NCI-H2107 (cell line): ENCODE results near the gene TRMT6.

Source experiments
- DNase-seq: peaks from one replicate; lab custom pipeline; 2025; lab: John Stamatoyannopoulos, UW

Gene TRMT6

DNA sequence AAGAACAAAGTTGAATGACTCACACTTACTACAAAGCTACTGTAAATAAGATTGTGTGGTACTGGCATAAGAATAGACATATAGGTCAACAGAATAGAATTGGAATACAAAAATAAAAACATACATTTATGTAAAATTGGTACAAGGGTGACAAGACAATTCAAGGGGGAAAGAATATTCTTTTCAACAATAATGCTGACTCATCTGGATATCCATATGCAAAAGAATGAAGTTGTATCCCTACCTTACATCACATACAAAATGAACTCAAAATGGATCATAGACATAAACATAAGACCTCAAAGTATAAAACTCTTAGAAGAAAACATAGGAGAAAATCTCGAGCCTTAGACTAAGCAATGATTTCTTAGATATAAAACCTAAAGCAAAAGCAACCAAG is 50.9 kb downstream of the TRMT6 start:
- no peak for DNase-seq

DNA sequence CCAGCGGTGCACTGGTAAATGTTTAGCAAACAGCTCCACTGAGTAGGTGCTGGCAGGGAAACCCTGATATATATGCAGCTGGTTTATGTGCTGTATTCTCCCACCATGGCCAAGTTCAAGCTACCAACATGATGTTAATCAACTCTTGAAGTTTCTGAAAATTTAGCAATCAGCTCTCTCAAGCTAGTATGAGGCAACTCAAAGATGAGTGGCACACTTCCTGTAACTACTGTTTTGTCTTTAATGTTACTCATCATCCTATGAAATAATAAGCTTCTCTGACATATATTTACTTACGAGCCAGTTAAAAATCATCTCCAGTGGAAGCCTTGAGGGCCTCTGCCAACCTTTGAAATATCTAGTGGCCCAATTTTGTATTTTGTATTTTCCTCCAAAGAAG is 54.7 kb downstream of the TRMT6 start:
- DNase-seq: no peak

DNA sequence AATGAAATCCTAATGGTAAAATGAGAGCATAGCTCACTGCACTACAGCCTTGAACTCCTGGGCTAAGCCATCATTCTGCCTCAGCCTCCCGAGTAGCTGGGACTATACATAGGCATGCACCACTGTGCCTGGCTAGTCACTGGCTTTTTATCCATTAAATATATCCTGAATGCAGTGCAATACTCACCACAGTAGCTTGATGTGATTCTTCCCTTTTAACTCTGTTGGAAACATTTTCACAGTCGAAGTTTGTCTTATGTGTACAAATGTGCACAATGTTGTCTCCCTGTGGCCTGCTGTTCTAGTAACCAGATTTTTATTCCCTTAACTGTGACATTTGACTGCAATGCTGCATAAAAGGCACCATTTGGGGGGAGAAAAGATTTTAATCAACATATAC is 56.7 kb downstream of the TRMT6 start:
- no peak for DNase-seq

DNA sequence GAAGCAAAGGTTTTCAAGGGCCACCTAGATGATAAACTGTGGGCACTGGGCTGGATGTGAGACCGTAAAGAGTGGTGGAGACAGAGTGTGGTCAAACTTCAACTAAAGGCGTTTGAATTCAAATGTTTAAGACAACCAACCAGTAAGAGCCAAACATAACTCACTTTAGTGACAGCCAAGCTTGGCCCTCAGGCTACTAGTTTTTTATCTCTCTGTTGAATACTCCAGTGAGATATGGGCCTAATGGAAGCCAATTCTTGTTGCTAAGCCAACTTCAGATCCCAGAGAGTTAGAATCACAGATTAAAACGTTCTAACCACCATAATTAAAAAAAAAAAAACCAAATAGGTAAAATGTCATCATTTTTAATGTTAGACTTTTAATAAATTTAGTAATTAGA is 57.3 kb downstream of the TRMT6 start:
- DNase-seq: no peak

DNA sequence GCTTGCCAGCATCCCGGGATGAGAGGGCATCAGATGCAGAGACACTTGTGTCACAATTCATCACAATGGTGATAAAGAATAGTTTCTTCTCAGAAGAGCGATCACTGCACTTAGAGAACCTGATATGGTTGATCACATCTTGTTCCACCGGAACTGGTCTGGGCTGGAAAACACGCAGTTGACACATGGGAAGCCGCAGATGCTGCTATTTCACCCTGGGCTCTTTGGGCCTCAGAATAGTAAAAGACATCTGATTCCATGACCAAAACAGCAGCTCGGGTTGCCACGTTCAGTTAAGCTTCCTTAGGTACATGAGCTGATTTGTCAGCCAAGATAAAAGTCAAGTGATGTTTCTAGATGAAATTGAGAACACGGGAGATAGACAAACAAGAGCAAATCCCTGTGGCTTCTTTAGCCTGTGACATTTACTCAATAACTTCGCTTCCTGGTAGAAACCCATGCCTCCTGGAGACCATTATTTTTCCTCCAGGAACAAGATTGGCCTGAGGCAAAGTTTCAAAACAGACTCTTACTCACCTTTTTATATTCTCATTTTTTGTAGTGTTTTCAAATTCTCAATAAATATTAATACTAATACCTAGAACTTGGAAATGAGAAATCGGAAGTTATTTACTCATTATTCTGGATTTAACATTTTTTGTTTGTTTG is 59.4 kb downstream of the TRMT6 start:
- no peak for DNase-seq

DNA sequence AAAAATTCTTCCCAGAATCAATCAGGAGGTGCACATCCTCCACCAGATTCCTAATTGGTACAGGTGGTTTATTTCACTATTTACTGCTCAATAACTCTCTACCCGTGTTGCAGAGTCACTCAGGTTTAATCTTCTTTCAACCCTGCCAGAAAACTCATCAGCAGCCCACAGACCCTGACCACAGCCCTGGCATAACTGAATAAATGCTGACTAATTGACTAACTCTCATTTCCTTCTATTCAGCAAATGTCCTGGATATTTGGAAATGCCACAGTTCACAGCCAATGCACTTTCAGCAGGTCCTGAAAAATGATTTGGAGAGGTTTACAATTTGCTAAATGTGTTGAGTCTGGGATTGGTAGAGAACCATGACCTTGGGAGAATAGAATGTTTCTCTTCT is 62.3 kb downstream of the TRMT6 start:
- no peak for DNase-seq

DNA sequence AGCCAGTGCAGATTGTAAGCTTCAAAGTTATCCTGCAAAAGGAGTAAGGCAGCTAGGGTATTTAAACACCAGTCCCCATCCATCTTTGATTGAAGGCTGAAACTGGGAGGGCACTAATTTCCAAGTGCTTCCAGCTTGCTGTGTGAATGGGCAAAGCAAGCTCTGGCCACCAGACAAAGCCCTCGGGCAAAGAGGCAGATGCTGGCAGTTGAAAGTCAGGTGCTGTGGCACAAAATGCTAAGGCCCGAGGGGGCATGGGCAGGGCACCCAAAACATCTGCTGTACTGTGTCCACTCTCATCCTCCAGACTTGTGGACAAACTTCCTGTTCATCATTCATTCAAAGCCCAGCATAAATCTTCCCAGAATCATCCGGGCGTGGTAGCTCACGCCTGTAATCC is 62.9 kb downstream of the TRMT6 start:
- no peak for DNase-seq
